Measurements from ENCODE around the gene PDXK. TPM values are rescaled to one million over a fixed set of nuclear protein-coding genes. Genes with fewer than 3 reads are reported as not detected.

PDXK gene
- total RNA-seq, 2 donors from 2014 or later = 155 to 188 TPM

DNA sequence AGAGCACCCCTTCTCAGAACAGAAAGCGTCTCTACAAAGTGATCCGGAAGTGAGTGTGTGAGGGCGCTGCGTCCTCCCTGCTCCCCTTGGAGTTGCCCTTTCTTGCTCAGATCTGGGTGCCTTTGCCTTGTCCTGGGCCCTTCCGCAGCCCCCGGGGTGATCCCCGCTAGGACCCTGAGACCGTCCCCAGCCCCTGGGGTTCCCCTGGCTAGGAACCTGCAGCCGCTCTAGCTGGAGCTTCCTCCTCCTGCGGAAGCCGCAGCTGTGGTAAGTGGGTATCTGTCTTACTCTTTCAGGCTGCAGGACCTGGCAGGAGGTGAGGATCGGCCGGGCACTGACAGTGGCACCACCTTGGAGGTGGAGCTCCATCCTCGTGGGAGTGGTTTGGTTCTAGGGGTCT, 81.6 kb downstream of the PDXK start:
- no peak overlapping the region for H3K4me3 ChIP-seq
- H3K4me1 ChIP-seq = no peaks in the 10 kb centered on the region
- H3K9ac ChIP-seq (ENCODE audit: low read depth in 2 of 2, low read length in 2 of 2) = no peak overlapping the region
- no peak for DNase-seq
- peaks cover 9% of the 10 kb centered on the region for H3K36me3 ChIP-seq
- intact Hi-C loops (cut with DNase I) = no loop called here
- no peaks in the 10 kb centered on the region for H3K27me3 ChIP-seq
- no peaks in the 10 kb centered on the region for H3K9me3 ChIP-seq
- TF ChIP-seq, protein P1, sequence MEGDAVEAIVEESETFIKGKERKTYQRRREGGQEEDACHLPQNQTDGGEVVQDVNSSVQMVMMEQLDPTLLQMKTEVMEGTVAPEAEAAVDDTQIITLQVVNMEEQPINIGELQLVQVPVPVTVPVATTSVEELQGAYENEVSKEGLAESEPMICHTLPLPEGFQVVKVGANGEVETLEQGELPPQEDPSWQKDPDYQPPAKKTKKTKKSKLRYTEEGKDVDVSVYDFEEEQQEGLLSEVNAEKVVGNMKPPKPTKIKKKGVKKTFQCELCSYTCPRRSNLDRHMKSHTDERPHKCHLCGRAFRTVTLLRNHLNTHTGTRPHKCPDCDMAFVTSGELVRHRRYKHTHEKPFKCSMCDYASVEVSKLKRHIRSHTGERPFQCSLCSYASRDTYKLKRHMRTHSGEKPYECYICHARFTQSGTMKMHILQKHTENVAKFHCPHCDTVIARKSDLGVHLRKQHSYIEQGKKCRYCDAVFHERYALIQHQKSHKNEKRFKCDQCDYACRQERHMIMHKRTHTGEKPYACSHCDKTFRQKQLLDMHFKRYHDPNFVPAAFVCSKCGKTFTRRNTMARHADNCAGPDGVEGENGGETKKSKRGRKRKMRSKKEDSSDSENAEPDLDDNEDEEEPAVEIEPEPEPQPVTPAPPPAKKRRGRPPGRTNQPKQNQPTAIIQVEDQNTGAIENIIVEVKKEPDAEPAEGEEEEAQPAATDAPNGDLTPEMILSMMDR (IDR thresholded peaks at IDR 0.05) = no peak
- H3K27ac ChIP-seq = no peak overlapping the region

DNA sequence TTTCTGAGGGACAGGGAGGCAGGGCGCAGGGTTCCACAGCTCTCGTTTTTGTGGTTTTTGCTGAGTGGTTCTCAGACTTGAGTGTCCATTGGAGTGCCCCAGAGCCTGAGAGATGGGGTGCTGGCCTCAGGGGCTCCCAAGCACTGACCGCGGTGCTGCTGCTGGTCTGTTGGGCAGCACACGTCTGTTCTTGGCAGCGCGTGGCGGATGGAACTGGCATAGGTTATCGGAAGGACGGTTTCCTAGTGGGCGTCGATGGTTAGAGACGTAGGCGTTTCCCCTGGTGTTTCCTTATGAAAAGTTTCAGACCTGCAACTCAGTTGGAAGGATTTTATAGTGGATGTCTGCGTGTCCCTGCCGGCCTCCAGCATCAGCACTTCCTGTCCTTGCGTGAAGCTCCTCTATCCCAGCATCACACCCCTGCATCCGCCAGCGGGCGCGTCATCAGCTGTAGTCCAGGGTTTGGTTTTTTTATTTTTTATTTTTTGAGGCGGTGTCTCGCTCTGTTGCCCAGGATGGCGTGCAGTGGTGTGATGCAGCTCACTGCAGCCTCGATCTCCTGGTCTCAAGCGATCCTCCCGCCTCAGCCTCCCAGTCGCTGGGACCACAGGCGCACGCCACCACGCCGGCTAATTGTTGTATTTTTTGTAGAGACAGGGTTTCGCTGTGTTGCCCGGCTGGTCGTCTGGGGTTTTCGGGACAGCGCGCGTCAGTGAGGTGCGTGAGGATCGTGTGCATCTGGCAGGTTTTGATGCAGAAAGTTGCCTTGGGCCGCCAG, 82.3 kb downstream of the PDXK start:
- H3K36me3 ChIP-seq = peaks cover 9% of the 10 kb centered on the region
- intact Hi-C loops (cut with DNase I) = no loop called here
- no peak for DNase-seq

DNA sequence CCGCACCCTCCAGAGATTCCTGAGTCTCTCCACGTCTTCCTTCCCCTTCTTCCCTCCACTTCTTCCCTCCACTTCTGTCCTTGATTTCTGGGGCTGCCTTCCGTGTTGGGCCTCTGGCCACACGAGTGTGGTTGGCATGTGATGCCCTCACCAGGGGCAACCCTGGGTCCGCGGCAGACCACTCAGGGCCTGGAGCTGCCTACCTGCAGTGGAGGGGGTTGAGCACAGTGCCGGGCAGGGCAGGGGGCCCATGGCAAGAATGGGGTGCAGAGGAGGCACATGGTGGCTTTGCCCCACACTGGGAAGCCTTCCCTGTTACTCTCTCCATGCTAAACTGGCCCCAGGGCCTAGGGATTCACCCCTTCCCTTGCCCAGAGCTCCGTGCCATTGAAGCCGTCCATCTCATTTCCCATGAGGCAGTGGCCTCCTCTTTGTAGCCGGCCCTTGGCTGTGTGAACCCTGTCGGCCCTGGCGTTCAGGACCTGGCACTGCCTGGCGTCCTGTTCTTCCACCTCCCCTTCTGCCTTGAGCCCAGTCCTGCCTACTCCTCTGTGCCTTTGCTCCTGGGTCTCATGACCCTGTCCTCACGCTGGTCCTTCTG, 83.9 kb downstream of the PDXK start:
- TF ChIP-seq, protein P1 (IDR thresholded peaks at IDR 0.05) = no peak
- Histone ChIP-seq H3K27ac (no peak overlapping the region), H3K4me1 (no peaks in the 10 kb centered on the region), H3K27me3 (no peaks in the 10 kb centered on the region), H3K4me3 (no peak overlapping the region), H3K9ac (ENCODE audit: low read depth in 2 of 2, low read length in 2 of 2) (no peak overlapping the region), H3K9me3 (no peaks in the 10 kb centered on the region), H3K36me3 (peaks cover 5% of the 10 kb centered on the region)
- DNase-seq = no peak
- intact Hi-C loops (cut with DNase I) = no loop called here

More for the DNA sequence above, 82.3 kb downstream of the PDXK start:
- Histone ChIP-seq H3K27ac (no peak overlapping the region), H3K9ac (ENCODE audit: low read depth in 2 of 2, low read length in 2 of 2) (no peak overlapping the region), H3K4me1 (no peaks in the 10 kb centered on the region), H3K27me3 (no peaks in the 10 kb centered on the region), H3K4me3 (no peak overlapping the region), H3K9me3 (no peaks in the 10 kb centered on the region)
- TF ChIP-seq, protein P1 (IDR thresholded peaks at IDR 0.05) = no peak

DNA sequence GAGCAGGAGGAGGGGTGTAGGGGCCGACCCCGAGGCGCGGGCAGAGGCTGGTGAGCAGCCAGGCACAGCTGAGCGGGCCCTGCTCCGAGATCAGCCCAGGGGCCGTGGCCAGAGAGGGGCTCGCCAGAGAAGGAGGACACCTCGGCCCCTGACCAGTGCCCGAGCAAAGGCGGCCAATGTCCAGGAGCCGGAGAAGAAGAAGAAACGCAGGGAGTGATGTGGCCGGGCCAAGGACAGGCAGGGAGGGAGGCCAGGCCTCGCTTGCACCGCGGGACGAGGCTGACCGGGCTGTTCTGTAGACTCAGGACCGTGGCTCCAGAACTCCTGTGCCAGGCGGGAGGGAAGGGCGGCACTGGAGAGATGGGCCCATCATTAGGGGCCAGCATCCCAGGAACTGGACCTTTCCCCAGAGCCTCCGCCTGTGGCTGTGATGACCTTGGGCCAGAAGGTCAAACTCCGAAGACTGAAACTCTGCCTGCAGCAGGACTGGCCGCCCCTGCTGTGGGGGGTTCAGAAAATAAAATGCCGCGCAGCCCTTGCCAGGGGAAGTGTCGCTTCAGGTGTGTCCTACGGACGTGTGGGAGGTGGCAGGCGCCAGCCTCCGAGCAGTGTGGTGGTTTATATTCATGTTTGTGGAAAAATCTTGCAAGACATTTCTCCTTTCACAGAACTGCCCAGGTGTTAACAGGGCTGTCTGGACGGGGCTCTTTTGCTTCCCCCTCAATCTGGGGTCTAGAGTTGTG, 84.8 kb downstream of the PDXK start:
- Histone ChIP-seq H3K27me3 (no peaks in the 10 kb centered on the region), H3K4me3 (no peak overlapping the region), H3K9me3 (no peaks in the 10 kb centered on the region), H3K9ac (ENCODE audit: low read depth in 2 of 2, low read length in 2 of 2) (no peak overlapping the region), H3K27ac (no peak overlapping the region), H3K36me3 (no peaks in the 10 kb centered on the region), H3K4me1 (no peaks in the 10 kb centered on the region)
- DNase-seq = no peak
- intact Hi-C loops (cut with DNase I) = no loop called here
- TF ChIP-seq, protein P1 (IDR thresholded peaks at IDR 0.05) = no peak

DNA sequence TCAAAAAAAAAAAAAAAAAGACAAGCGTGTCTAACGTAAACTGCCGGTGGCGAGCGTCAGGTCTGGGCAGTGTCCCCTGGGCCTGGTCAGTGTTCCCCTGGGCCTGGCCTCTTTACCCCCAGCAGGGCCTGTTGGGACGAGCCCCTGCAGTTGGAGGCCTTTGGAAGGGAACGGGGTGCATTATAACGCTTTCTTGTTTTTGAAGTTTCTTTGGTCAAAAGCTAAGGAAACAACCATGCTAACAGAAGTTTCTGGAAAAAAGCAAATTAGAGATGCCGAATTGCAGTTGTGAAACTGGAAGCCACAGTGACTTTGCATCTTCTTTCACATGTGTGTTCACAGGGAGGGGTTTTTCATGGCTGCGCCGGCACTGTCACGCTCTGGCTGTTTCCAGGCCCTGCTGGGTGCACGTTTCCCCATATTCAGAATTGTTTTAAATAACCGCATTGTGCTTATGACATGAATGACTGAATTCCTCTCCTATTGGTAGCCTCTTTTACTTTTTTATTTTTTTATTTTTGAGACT, 86.4 kb downstream of the PDXK start:
- DNase-seq = no peak
- no peaks in the 10 kb centered on the region for H3K27me3 ChIP-seq
- no peaks in the 10 kb centered on the region for H3K4me1 ChIP-seq
- H3K9ac ChIP-seq (ENCODE audit: low read depth in 2 of 2, low read length in 2 of 2) = no peak overlapping the region
- H3K27ac ChIP-seq = no peak overlapping the region
- H3K9me3 ChIP-seq = no peaks in the 10 kb centered on the region
- no peaks in the 10 kb centered on the region for H3K36me3 ChIP-seq
- intact Hi-C loops (cut with DNase I) = loop anchor here (5.0 kb wide), 1 partner anchor 132 kb away; no protein-coding TSS in a partner anchor
- TF ChIP-seq, protein P1 (IDR thresholded peaks at IDR 0.05) = no peak
- no peak overlapping the region for H3K4me3 ChIP-seq

Measured in colonic mucosa (tissue), 4 donors.